Astrocyte (in vitro differentiated cells and primary cell): ENCODE data around the gene SLC44A2. TPM values are rescaled to one million over a fixed set of nuclear protein-coding genes. Genes with fewer than 3 reads are reported as not detected.

Experiments used
- DNase-seq: peaks from one replicate; pipeline ENCODE4 v3.0.0-alpha.2; 2010; ENCODE audit warnings: low read depth
- FAIRE-seq: peaks from 2 replicates; lab custom pipeline; 2011; peaks lifted over from hg19 to GRCh38; lab: Jason Lieb, UNC
- H2AFZ ChIP-seq: 2 replicates; pipeline ENCODE4 v1.6.0; 2012; ENCODE audit warnings: low read depth, low read length, inconsistent platforms
- H3K27ac ChIP-seq: 2 replicates; pipeline ENCODE4 v1.5.1; 2011; ENCODE audit warnings: low read depth, low read length, inconsistent platforms
- H3K27me3 ChIP-seq: 2 replicates; pipeline ENCODE4 v1.6.0; 2011; ENCODE audit warnings: low read length, inconsistent platforms; ENCODE audit not compliant: insufficient read depth
- H3K36me3 ChIP-seq: 2 replicates; pipeline ENCODE4 v1.5.1; 2011; ENCODE audit warnings: low read length, inconsistent platforms; ENCODE audit not compliant: insufficient read depth
- H3K4me1 ChIP-seq: 2 replicates; pipeline ENCODE4 v1.5.1; 2011; ENCODE audit warnings: low read length, inconsistent platforms; ENCODE audit not compliant: insufficient read depth
- H3K4me2 ChIP-seq: 2 replicates; pipeline ENCODE4 v1.6.0; 2012; ENCODE audit warnings: low read length, inconsistent platforms
- H3K4me3 ChIP-seq: 2 replicates; pipeline ENCODE4 v1.5.1; 2011; ENCODE audit warnings: low read depth, mild to moderate bottlenecking, low read length, inconsistent platforms; ENCODE audit not compliant: insufficient read depth
- H3K79me2 ChIP-seq: 2 replicates; pipeline ENCODE4 v1.6.0; 2012; ENCODE audit warnings: mild to moderate bottlenecking, low read length, inconsistent platforms; ENCODE audit not compliant: insufficient read depth
- H3K9ac ChIP-seq: 2 replicates; pipeline ENCODE4 v1.6.0; 2012; ENCODE audit warnings: mild to moderate bottlenecking, low read length, inconsistent platforms
- H3K9me3 ChIP-seq: 2 replicates; pipeline ENCODE4 v1.5.1; 2012; ENCODE audit warnings: low read depth, mild to moderate bottlenecking, low read length, inconsistent platforms; ENCODE audit not compliant: insufficient read depth
- H4K20me1 ChIP-seq: 2 replicates; pipeline ENCODE4 v1.6.0; 2012; ENCODE audit warnings: low read length, inconsistent platforms; ENCODE audit not compliant: insufficient read depth
- H3K27ac Mint-ChIP-seq: one replicate; pipeline ENCODE4 v1.8.0; 2021; ENCODE audit warnings: mild to moderate bottlenecking, mixed read lengths; ENCODE audit not compliant: unreplicated experiment
- H3K27me3 Mint-ChIP-seq: one replicate; pipeline ENCODE4 v1.8.0; 2021; ENCODE audit warnings: low read depth, mixed read lengths; ENCODE audit not compliant: unreplicated experiment
- H3K36me3 Mint-ChIP-seq: one replicate; pipeline ENCODE4 v1.8.0; 2021; ENCODE audit warnings: low read depth, mixed read lengths; ENCODE audit not compliant: unreplicated experiment
- H3K4me1 Mint-ChIP-seq: one replicate; pipeline ENCODE4 v1.8.0; 2021; ENCODE audit warnings: low read depth, mixed read lengths; ENCODE audit not compliant: unreplicated experiment
- H3K4me3 Mint-ChIP-seq: one replicate; pipeline ENCODE4 v1.8.0; 2021; ENCODE audit warnings: mild to moderate bottlenecking, moderate library complexity, mixed read lengths; ENCODE audit not compliant: unreplicated experiment
- H3K9me3 Mint-ChIP-seq: one replicate; pipeline ENCODE4 v1.8.0; 2021; ENCODE audit warnings: mild to moderate bottlenecking, mixed read lengths; ENCODE audit not compliant: unreplicated experiment
- CTCF ChIP-seq: IDR thresholded peaks from 2 replicates; pipeline ENCODE4 v1.5.1; 2011; ENCODE audit warnings: low read depth, mild to moderate bottlenecking, inconsistent platforms, low read length, moderate library complexity; ENCODE audit not compliant: insufficient read depth
- EZH2 ChIP-seq: IDR thresholded peaks from 2 replicates; pipeline ENCODE4 v1.6.1; 2012; ENCODE audit warnings: mild to moderate bottlenecking, low read length, inconsistent platforms; ENCODE audit not compliant: insufficient read depth
- total RNA-seq: library from RNA; stranded (reverse); gene quantifications from 2 replicates; pipeline ENCODE4 v1.2.1, GENCODE V29; 2021

Gene SLC44A2
- total RNA-seq, 1 donor from 2014 or later, result 91.6 TPM

- H3K4me1 ChIP-seq, result peaks cover 5% of the 10 kb centered on the region
- no peaks in the 10 kb centered on the region for H3K9me3 Mint-ChIP-seq
- H3K4me3 Mint-ChIP-seq, result peak overlapping the region; percentile 79
- H3K36me3 Mint-ChIP-seq, result peaks cover 9% of the 10 kb centered on the region
- FAIRE-seq (no peak), DNase-seq (no peak)
- TF ChIP-seq EZH2 (no peak), CTCF (no peak)
- peaks cover 1% of the 10 kb centered on the region for H3K4me1 Mint-ChIP-seq
- H3K9ac ChIP-seq, result peak overlapping the region; percentile 81
- peak overlapping the region; percentile 61 for H3K4me3 ChIP-seq
- no peaks in the 10 kb centered on the region for H3K27me3 ChIP-seq
- H3K9me3 ChIP-seq, result no peaks in the 10 kb centered on the region
- no peaks in the 10 kb centered on the region for H3K27me3 Mint-ChIP-seq
- H3K27ac ChIP-seq, result peak overlapping the region; percentile 47
- H3K4me2 ChIP-seq, result peak overlapping the region; percentile 94
- H3K79me2 ChIP-seq, result peaks cover 19% of the 10 kb centered on the region
- H2AFZ ChIP-seq, result peak overlapping the region; percentile 71
- no peaks in the 10 kb centered on the region for H3K36me3 ChIP-seq
- H3K27ac Mint-ChIP-seq, result no peak overlapping the region
- H4K20me1 ChIP-seq, result peaks cover 11% of the 10 kb centered on the region
These were observed 397 bp downstream of the SLC44A2 start for GRCh38 chr19:10625762-10626138.

GRCh38 chr19:10631874-10632273 is 6.5 kb downstream of the SLC44A2 start:
- H3K27ac ChIP-seq, result no peak overlapping the region
- no peaks in the 10 kb centered on the region for H3K4me1 Mint-ChIP-seq

More at GRCh38 chr19:10631874-10632273, 6.5 kb downstream of the SLC44A2 start:
- H3K27ac Mint-ChIP-seq, result no peak overlapping the region
- Histone ChIP-seq H3K4me2 (no peak overlapping the region), H4K20me1 (peaks cover 8% of the 10 kb centered on the region), H3K79me2 (no peaks in the 10 kb centered on the region), H3K36me3 (peaks cover 10% of the 10 kb centered on the region), H3K9ac (no peak overlapping the region), H3K9me3 (no peaks in the 10 kb centered on the region), H3K4me3 (no peak overlapping the region), H3K27me3 (no peaks in the 10 kb centered on the region), H3K4me1 (peaks cover 4% of the 10 kb centered on the region), H2AFZ (no peak overlapping the region)
- peaks cover 2% of the 10 kb centered on the region for H3K9me3 Mint-ChIP-seq
- H3K36me3 Mint-ChIP-seq, result peaks cover 34% of the 10 kb centered on the region
- DNase-seq, result no peak
- no peak overlapping the region for H3K4me3 Mint-ChIP-seq
- TF ChIP-seq EZH2 (no peak), CTCF (no peak)
- no peaks in the 10 kb centered on the region for H3K27me3 Mint-ChIP-seq
- FAIRE-seq, result no peak
